Measurements from ENCODE around the gene MRPL12.
A peak's percentile ranks its signal among the peaks of the same experiment; 100 is the strongest.

The MRPL12 gene

GRCh38 chr17:81676906-81677305, 26.3 kb upstream of the MRPL12 start:
- no peak overlapping the region for H3K18ac ChIP-seq (ENCODE audit: low read length)
- H3K79me2 ChIP-seq (ENCODE audit: control insufficient read depth, insufficient read depth, low read length, poor library complexity), result no peaks in the 10 kb centered on the region
- H3K4ac ChIP-seq (ENCODE audit: low read depth, low read length), result no peak overlapping the region
- no peak overlapping the region for H2BK12ac ChIP-seq (ENCODE audit: low read length)
- H2AFZ ChIP-seq (ENCODE audit: insufficient read depth, low read length, poor library complexity), result no peak overlapping the region
- H3K14ac ChIP-seq (ENCODE audit: low read length), result no peak overlapping the region
- no peak overlapping the region for H3K4me3 ChIP-seq (ENCODE audit: low read depth, low read length)
- no peak overlapping the region for H2AK5ac ChIP-seq (ENCODE audit: low read length)
- H3K36me3 ChIP-seq (ENCODE audit: control insufficient read depth in 1 of 2, insufficient read depth in 2 of 2, low read length in 2 of 2), result peaks cover 35 to 43% of the 10 kb centered on the region in 2 experiments
- H4K91ac ChIP-seq (ENCODE audit: low read depth, low read length), result no peak overlapping the region
- no peak overlapping the region for H4K8ac ChIP-seq (ENCODE audit: low read depth, low read length)
- no peaks in the 10 kb centered on the region for H3K79me1 ChIP-seq (ENCODE audit: low read length)
- H2BK5ac ChIP-seq (ENCODE audit: low read depth, low read length, poor library complexity), result no peak overlapping the region
- H3K27me3 ChIP-seq (ENCODE audit: insufficient read depth, low read length), result no peaks in the 10 kb centered on the region
- H3K9ac ChIP-seq (ENCODE audit: low read length), result no peak overlapping the region
- H3K23ac ChIP-seq (ENCODE audit: low read length), result no peak overlapping the region
- H3K9me3 ChIP-seq (ENCODE audit: insufficient read depth, low read depth, low read length), result peaks cover 1% of the 10 kb centered on the region
- DNase-seq, result no peak
- no peak overlapping the region for H3K27ac ChIP-seq (ENCODE audit: low read depth, low read length)
- no peaks in the 10 kb centered on the region for H3K4me1 ChIP-seq (ENCODE audit: control insufficient read depth in 1 of 2, insufficient read depth in 2 of 2, low read length in 2 of 2)
- no peak overlapping the region for H3K4me2 ChIP-seq (ENCODE audit: low read length)
- no peak overlapping the region for H2BK120ac ChIP-seq (ENCODE audit: insufficient read depth, low read length, poor library complexity)
- no CpG with 5 or more reads among the region's 17 CpGs for WGBS (ENCODE audit: extremely low coverage, insufficient coverage, insufficient read length)
- H4K12ac ChIP-seq (ENCODE audit: low read depth, low read length), result no peak overlapping the region

GRCh38 chr17:81680150-81680549, 23.0 kb upstream of the MRPL12 start:
- Histone ChIP-seq H3K9ac (ENCODE audit: low read length) (no peak overlapping the region), H3K23ac (ENCODE audit: low read length) (no peak overlapping the region), H2BK12ac (ENCODE audit: low read length) (no peak overlapping the region), H2AK5ac (ENCODE audit: low read length) (no peak overlapping the region), H3K27ac (ENCODE audit: low read depth, low read length) (no peak overlapping the region), H2AFZ (ENCODE audit: insufficient read depth, low read length, poor library complexity) (no peak overlapping the region), H3K4me1 (ENCODE audit: control insufficient read depth in 1 of 2, insufficient read depth in 2 of 2, low read length in 2 of 2) (peaks cover 12 to 13% of the 10 kb centered on the region in 2 experiments), H3K36me3 (ENCODE audit: control insufficient read depth in 1 of 2, insufficient read depth in 2 of 2, low read length in 2 of 2) (peaks cover 11 to 17% of the 10 kb centered on the region in 2 experiments), H3K4me2 (ENCODE audit: low read length) (no peak overlapping the region), H3K14ac (ENCODE audit: low read length) (no peak overlapping the region), H3K79me2 (ENCODE audit: control insufficient read depth, insufficient read depth, low read length, poor library complexity) (peaks cover 19% of the 10 kb centered on the region), H3K9me3 (ENCODE audit: insufficient read depth, low read depth, low read length) (no peaks in the 10 kb centered on the region), H4K8ac (ENCODE audit: low read depth, low read length) (no peak overlapping the region), H4K12ac (ENCODE audit: low read depth, low read length) (no peak overlapping the region), H3K18ac (ENCODE audit: low read length) (no peak overlapping the region), H3K79me1 (ENCODE audit: low read length) (peaks cover 10% of the 10 kb centered on the region), H3K4me3 (ENCODE audit: low read depth, low read length) (no peak overlapping the region), H3K27me3 (ENCODE audit: insufficient read depth, low read length) (no peaks in the 10 kb centered on the region), H2BK120ac (ENCODE audit: insufficient read depth, low read length, poor library complexity) (no peak overlapping the region), H3K4ac (ENCODE audit: low read depth, low read length) (no peak overlapping the region), H4K91ac (ENCODE audit: low read depth, low read length) (no peak overlapping the region), H2BK5ac (ENCODE audit: low read depth, low read length, poor library complexity) (no peak overlapping the region)
- no peak for DNase-seq
- WGBS (ENCODE audit: extremely low coverage, insufficient coverage, insufficient read length), result no CpG with 5 or more reads among the region's 11 CpGs

- H3K14ac ChIP-seq (ENCODE audit: low read length), result no peak overlapping the region
- H3K27me3 ChIP-seq (ENCODE audit: insufficient read depth, low read length), result no peaks in the 10 kb centered on the region
- no peak overlapping the region for H2BK5ac ChIP-seq (ENCODE audit: low read depth, low read length, poor library complexity)
- no peak overlapping the region for H2AK5ac ChIP-seq (ENCODE audit: low read length)
- H3K27ac ChIP-seq (ENCODE audit: low read depth, low read length), result no peak overlapping the region
- H3K79me2 ChIP-seq (ENCODE audit: control insufficient read depth, insufficient read depth, low read length, poor library complexity), result peaks cover 20% of the 10 kb centered on the region
- whole genome bisulfite sequencing (ENCODE audit: extremely low coverage, insufficient coverage, insufficient read length), result no CpG with 5 or more reads among the region's 17 CpGs
- peaks cover 15 to 16% of the 10 kb centered on the region in 2 experiments for H3K4me1 ChIP-seq (ENCODE audit: control insufficient read depth in 1 of 2, insufficient read depth in 2 of 2, low read length in 2 of 2)
- no peak overlapping the region for H3K23ac ChIP-seq (ENCODE audit: low read length)
- H3K4ac ChIP-seq (ENCODE audit: low read depth, low read length), result no peak overlapping the region
- H4K8ac ChIP-seq (ENCODE audit: low read depth, low read length), result no peak overlapping the region
- no peak overlapping the region for H2BK12ac ChIP-seq (ENCODE audit: low read length)
- no peak overlapping the region for H4K91ac ChIP-seq (ENCODE audit: low read depth, low read length)
- no peak overlapping the region for H3K9ac ChIP-seq (ENCODE audit: low read length)
- H3K4me3 ChIP-seq (ENCODE audit: low read depth, low read length), result no peak overlapping the region
- H3K36me3 ChIP-seq (ENCODE audit: control insufficient read depth in 1 of 2, insufficient read depth in 2 of 2, low read length in 2 of 2), result peaks cover 21 to 32% of the 10 kb centered on the region in 2 experiments
- no peak overlapping the region for H2BK120ac ChIP-seq (ENCODE audit: insufficient read depth, low read length, poor library complexity)
- H3K9me3 ChIP-seq (ENCODE audit: insufficient read depth, low read depth, low read length), result no peaks in the 10 kb centered on the region
- no peak overlapping the region for H3K4me2 ChIP-seq (ENCODE audit: low read length)
- peaks cover 10% of the 10 kb centered on the region for H3K79me1 ChIP-seq (ENCODE audit: low read length)
- H4K12ac ChIP-seq (ENCODE audit: low read depth, low read length), result no peak overlapping the region
- no peak overlapping the region for H2AFZ ChIP-seq (ENCODE audit: insufficient read depth, low read length, poor library complexity)
- no peak for DNase-seq
- H3K18ac ChIP-seq (ENCODE audit: low read length), result no peak overlapping the region
Observed at GRCh38 chr17:81681672-81682071, 21.5 kb upstream of the MRPL12 start.

GRCh38 chr17:81682565-81683207, 20.5 kb upstream of the MRPL12 start:
- H2AFZ ChIP-seq (ENCODE audit: insufficient read depth, low read length, poor library complexity), result peak overlapping the region; percentile 87
- peak overlapping the region; percentile 68 for H3K4me2 ChIP-seq (ENCODE audit: low read length)
- H3K27ac ChIP-seq (ENCODE audit: low read depth, low read length), result no peak overlapping the region
- H3K9me3 ChIP-seq (ENCODE audit: insufficient read depth, low read depth, low read length), result no peaks in the 10 kb centered on the region
- H3K4me1 ChIP-seq (ENCODE audit: control insufficient read depth in 1 of 2, insufficient read depth in 2 of 2, low read length in 2 of 2), result peaks cover 15 to 16% of the 10 kb centered on the region in 2 experiments
- H4K91ac ChIP-seq (ENCODE audit: low read depth, low read length), result no peak overlapping the region
- peaks cover 32 to 42% of the 10 kb centered on the region in 2 experiments for H3K36me3 ChIP-seq (ENCODE audit: control insufficient read depth in 1 of 2, insufficient read depth in 2 of 2, low read length in 2 of 2)
- no peak for DNase-seq
- H3K9ac ChIP-seq (ENCODE audit: low read length), result peak overlapping the region; percentile 98
- no peak overlapping the region for H3K23ac ChIP-seq (ENCODE audit: low read length)
- peak overlapping the region; percentile 85 for H2AK5ac ChIP-seq (ENCODE audit: low read length)
- H3K79me1 ChIP-seq (ENCODE audit: low read length), result peaks cover 10% of the 10 kb centered on the region
- H3K18ac ChIP-seq (ENCODE audit: low read length), result peak overlapping the region; percentile 93
- H3K14ac ChIP-seq (ENCODE audit: low read length), result peak overlapping the region; percentile 97
- no peak overlapping the region for H2BK5ac ChIP-seq (ENCODE audit: low read depth, low read length, poor library complexity)
- peaks cover 20% of the 10 kb centered on the region for H3K79me2 ChIP-seq (ENCODE audit: control insufficient read depth, insufficient read depth, low read length, poor library complexity)
- no peaks in the 10 kb centered on the region for H3K27me3 ChIP-seq (ENCODE audit: insufficient read depth, low read length)
- H4K12ac ChIP-seq (ENCODE audit: low read depth, low read length), result peak overlapping the region; percentile 92
- H3K4ac ChIP-seq (ENCODE audit: low read depth, low read length), result peak overlapping the region; percentile 90
- H2BK12ac ChIP-seq (ENCODE audit: low read length), result no peak overlapping the region
- H2BK120ac ChIP-seq (ENCODE audit: insufficient read depth, low read length, poor library complexity), result peak overlapping the region; percentile 87
- no CpG with 5 or more reads among the region's 19 CpGs for WGBS (ENCODE audit: extremely low coverage, insufficient coverage, insufficient read length)
- H4K8ac ChIP-seq (ENCODE audit: low read depth, low read length), result peak overlapping the region; percentile 94
- H3K4me3 ChIP-seq (ENCODE audit: low read depth, low read length), result peak overlapping the region; percentile 92

Data from trophoblast cell (in vitro differentiated cells and primary cell).